Neural cell (in vitro differentiated cells): ENCODE measurements around the gene HLA-DPA1. TPM values are rescaled to one million over a fixed set of nuclear protein-coding genes. Genes with fewer than 3 reads are reported as not detected.

Experiments used
- H2AFZ ChIP-seq: fragments of 200-600, 300-800 bp; sonication (generic), shearing (Covaris generic); 2 replicates; pipeline ENCODE4 v1.6.0; 2014; ENCODE audit warnings: low read depth, mild to moderate bottlenecking, antibody characterized with exemption, low read length, moderate library complexity
- H3F3A ChIP-seq: fragments of 200-600 bp; shearing (Covaris generic); 2 replicates; pipeline ENCODE4 v1.6.1; 2016; ENCODE audit warnings: mild to moderate bottlenecking, moderate library complexity, mixed read lengths, antibody characterized with exemption, low read length; ENCODE audit not compliant: insufficient read depth, poor library complexity, severe bottlenecking
- H3K27ac ChIP-seq: fragments of 200-600, 300-800 bp; sonication (generic), shearing (Covaris generic); 2 replicates; pipeline ENCODE4 v1.5.1; 2014; ENCODE audit warnings: mild to moderate bottlenecking, low read length, moderate library complexity
- H3K27me3 ChIP-seq: fragments of 300-800, 200-600 bp; sonication (generic), shearing (Covaris generic); 2 replicates; pipeline ENCODE4 v1.6.0; 2014; ENCODE audit warnings: mild to moderate bottlenecking, low read depth, low read length, moderate library complexity; ENCODE audit not compliant: insufficient read depth
- H3K36me3 ChIP-seq: fragments of 300-800, 200-600 bp; sonication (generic), shearing (Covaris generic); 2 replicates; pipeline ENCODE4 v1.5.1; 2014; ENCODE audit warnings: mild to moderate bottlenecking, antibody characterized with exemption, low read length, moderate library complexity; ENCODE audit not compliant: insufficient read depth
- H3K4me2 ChIP-seq: fragments of 300-800, 200-600 bp; sonication (generic), shearing (Covaris generic); 2 replicates; pipeline ENCODE4 v1.6.0; 2014; ENCODE audit warnings: mild to moderate bottlenecking, low read length
- H3K4me3 ChIP-seq: fragments of 300-800, 200-600 bp; sonication (generic), shearing (Covaris generic); 2 replicates; pipeline ENCODE4 v1.5.1; 2014; ENCODE audit warnings: mild to moderate bottlenecking, low read length, moderate library complexity
- H3K79me2 ChIP-seq: fragments of 200-600 bp; shearing (Covaris generic); replicated peaks from 2 replicates; pipeline ENCODE4 v1.6.0; 2014; ENCODE audit warnings: mild to moderate bottlenecking, low read length, moderate library complexity; ENCODE audit not compliant: insufficient read depth
- H3K9ac ChIP-seq: fragments of 300-800, 200-600 bp; sonication (generic), shearing (Covaris generic); 2 replicates; pipeline ENCODE4 v1.6.1; 2016; ENCODE audit warnings: mild to moderate bottlenecking, low read length, mixed read lengths
- H3K9me2 ChIP-seq: fragments of 200-600 bp; shearing (Covaris generic); 2 replicates; pipeline ENCODE4 v1.6.1; 2016; ENCODE audit warnings: mild to moderate bottlenecking, low read length, mixed read lengths; ENCODE audit not compliant: insufficient read depth
- H3K9me3 ChIP-seq: fragments of 200-600, 300-800 bp; sonication (generic), shearing (Covaris generic); 2 replicates; pipeline ENCODE4 v1.6.1; 2016; ENCODE audit warnings: mild to moderate bottlenecking, mixed run types, low read length, moderate library complexity, mixed read lengths
- H4K20me1 ChIP-seq: fragments of 200-600 bp; shearing (Covaris generic); 2 replicates; pipeline ENCODE4 v1.6.1; 2016; ENCODE audit warnings: mild to moderate bottlenecking, mixed run types; ENCODE audit not compliant: insufficient read depth
- CTCF ChIP-seq: fragments of 450-650 bp; IDR thresholded peaks from 2 replicates; pipeline ENCODE4 v1.5.1; 2014; ENCODE audit warnings: antibody characterized with exemption, mild to moderate bottlenecking, moderate library complexity; ENCODE audit not compliant: poor library complexity, severe bottlenecking
- EP300 ChIP-seq: fragments of 450-650 bp; conservative IDR thresholded peaks from 2 replicates; pipeline ENCODE4 v1.6.1; 2014; ENCODE audit warnings: antibody characterized with exemption, mild to moderate bottlenecking, moderate library complexity; ENCODE audit not compliant: poor library complexity, severe bottlenecking
- EZH2 ChIP-seq: fragments of 200-600, 300-800 bp; shearing (Covaris generic), sonication (generic); IDR thresholded peaks from 2 replicates; pipeline ENCODE4 v1.6.1; 2014; ENCODE audit warnings: antibody characterized with exemption, low read length, borderline replicate concordance, mild to moderate bottlenecking; ENCODE audit not compliant: insufficient read depth, poor library complexity, severe bottlenecking
- MXI1 ChIP-seq: fragments of 450-650 bp; conservative IDR thresholded peaks from 2 replicates; pipeline ENCODE4 v1.6.1; 2014; ENCODE audit warnings: antibody characterized with exemption, mild to moderate bottlenecking; ENCODE audit not compliant: poor library complexity, severe bottlenecking
- POLR2AphosphoS5 ChIP-seq: IDR thresholded peaks from 2 replicates; pipeline ENCODE4 v1.6.1; 2012
- RAD21 ChIP-seq: fragments of 450-650 bp; conservative IDR thresholded peaks from 2 replicates; pipeline ENCODE4 v1.6.1; 2014; ENCODE audit warnings: antibody characterized with exemption, mild to moderate bottlenecking, moderate library complexity
- REST ChIP-seq: IDR thresholded peaks from 2 replicates; pipeline ENCODE4 v1.6.1; 2012; ENCODE audit warnings: borderline replicate concordance
- SMC3 ChIP-seq: fragments of 450-650 bp; conservative IDR thresholded peaks from 2 replicates; pipeline ENCODE4 v1.6.1; 2014; ENCODE audit warnings: antibody characterized with exemption, mild to moderate bottlenecking, moderate library complexity; ENCODE audit not compliant: poor library complexity
- TAF1 ChIP-seq: IDR thresholded peaks from 2 replicates; pipeline ENCODE4 v1.6.1; 2012; ENCODE audit warnings: low read depth
- polyA plus RNA-seq: library from polyadenylated mRNA; depleted of rRNA; stranded (reverse); fragments of >200 nt; gene quantifications from 2 replicates; pipeline ENCODE4 v1.2.3, GENCODE V29; 2014

The HLA-DPA1 gene
- polyA plus RNA-seq, 1 donor from 2014 or later, result not detected

DNA sequence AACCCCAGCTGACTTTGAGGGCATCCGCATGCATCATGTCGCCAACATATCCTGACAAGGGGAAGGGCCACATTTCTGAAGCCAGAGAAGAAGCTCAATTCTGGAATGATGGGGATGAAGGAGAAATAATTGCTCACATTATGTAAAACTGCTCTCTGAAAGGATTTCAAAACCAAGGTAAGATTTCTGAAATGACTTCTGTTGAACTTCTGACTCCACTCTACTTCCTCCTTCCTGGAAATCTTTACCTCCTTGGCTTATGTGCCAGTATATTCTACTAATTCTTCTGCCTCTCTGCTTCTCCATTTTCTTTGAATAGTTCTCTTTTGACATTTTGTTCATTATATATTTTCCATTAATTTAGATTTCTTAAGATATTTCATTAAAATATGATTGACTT lies 34.2 kb upstream of the HLA-DPA1 start:
- Histone ChIP-seq H3K9me3 (no peaks in the 10 kb centered on the region), H3K9ac (no peak overlapping the region), H3K4me3 (no peak overlapping the region), H3F3A (no peaks in the 10 kb centered on the region), H3K36me3 (no peaks in the 10 kb centered on the region), H2AFZ (no peak overlapping the region), H3K27ac (no peak overlapping the region), H3K4me2 (no peak overlapping the region), H3K9me2 (no peaks in the 10 kb centered on the region), H4K20me1 (no peaks in the 10 kb centered on the region), H3K79me2 (no peaks in the 10 kb centered on the region), H3K27me3 (peaks cover 10% of the 10 kb centered on the region)
- TF ChIP-seq RAD21 (no peak), CTCF (no peak), EZH2 (no peak), SMC3 (no peak), MXI1 (no peak)

GRCh38 chr6:33105916-33106871 lies 32.7 kb upstream of the HLA-DPA1 start:
- H3K9me3 ChIP-seq, result no peaks in the 10 kb centered on the region
- H3K9ac ChIP-seq, result no peak overlapping the region
- H3K27me3 ChIP-seq, result peaks cover 10% of the 10 kb centered on the region
- no peak overlapping the region for H3K4me2 ChIP-seq
- H3K79me2 ChIP-seq, result no peaks in the 10 kb centered on the region
- H3K9me2 ChIP-seq, result no peaks in the 10 kb centered on the region
- H4K20me1 ChIP-seq, result no peaks in the 10 kb centered on the region
- H3K36me3 ChIP-seq, result no peaks in the 10 kb centered on the region
- H2AFZ ChIP-seq, result no peak overlapping the region
- no peak overlapping the region for H3K27ac ChIP-seq
- no peak overlapping the region for H3K4me3 ChIP-seq
- TF ChIP-seq RAD21 (no peak), TAF1 (no peak), SMC3 (no peak), REST (no peak), EZH2 (no peak), CTCF (no peak), MXI1 (no peak), EP300 (no peak), POLR2AphosphoS5 (no peak)
- no peaks in the 10 kb centered on the region for H3F3A ChIP-seq
